Activated CD8-positive, alpha-beta memory T cell treated with anti-CD3 and anti-CD28 coated beads for 4 hours (primary cell): ENCODE data around the gene ANKRD10.
"Not testable (repeated sequence)": the region's sequence is repeated elsewhere in the genome, so short reads cannot be mapped to it uniquely, and the experiment has no call there.

Experiments
- DNase-seq, 2 donors: peaks; one replicate each; pipeline ENCODE4 v3.0.0-alpha.2; 2020; ENCODE audit warnings: low read depth in 2 of 2

ANKRD10 gene

DNA sequence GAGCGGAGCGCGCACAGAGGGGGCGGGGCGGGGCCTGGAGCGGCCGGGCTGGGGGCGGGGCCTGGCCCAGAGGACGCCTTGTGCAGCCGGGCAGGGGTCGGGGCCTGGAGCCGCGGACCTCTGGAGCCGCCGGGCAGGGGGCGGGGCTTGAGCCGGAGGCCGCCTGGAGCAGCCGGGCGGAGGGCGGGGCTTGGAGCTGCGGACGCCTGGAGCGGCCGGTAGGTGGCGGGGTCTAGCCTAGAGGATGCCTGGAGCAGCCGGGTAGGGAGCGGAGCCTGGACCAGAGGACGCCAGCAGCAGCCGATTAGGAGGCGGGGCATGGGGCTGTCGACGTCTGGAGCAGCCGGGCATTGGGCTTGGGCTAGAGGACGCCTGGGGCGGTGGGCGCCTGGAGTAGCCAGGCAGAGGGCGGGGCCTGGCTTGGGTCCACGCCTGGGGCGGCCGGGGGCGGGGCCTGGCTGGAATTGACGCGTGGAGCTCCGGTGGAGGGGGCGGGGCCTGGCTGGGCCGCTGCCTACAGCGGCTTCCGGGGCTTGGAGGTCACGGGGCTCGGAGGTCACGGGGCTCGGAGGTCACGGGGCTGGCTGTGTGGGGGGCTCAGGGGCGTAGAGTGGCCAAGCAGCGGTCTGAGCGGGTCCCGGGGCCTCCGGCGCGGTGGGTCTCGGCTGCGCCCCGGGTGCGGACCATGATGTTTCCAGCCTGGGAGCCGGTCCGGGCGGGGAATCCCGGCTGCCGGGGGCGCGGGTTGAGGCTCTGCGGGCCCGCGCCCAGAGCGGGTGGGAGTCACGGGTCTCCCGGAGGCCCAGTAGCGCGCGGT, at the start of gene ANKRD10:
TSS of gene ANKRD10 (minus strand) at position 13 of the 817 bp plus-strand sequence. CDS start 135 bp downstream, outside the sequence.
- DNase-seq: peak; percentile 83 to 84

DNA sequence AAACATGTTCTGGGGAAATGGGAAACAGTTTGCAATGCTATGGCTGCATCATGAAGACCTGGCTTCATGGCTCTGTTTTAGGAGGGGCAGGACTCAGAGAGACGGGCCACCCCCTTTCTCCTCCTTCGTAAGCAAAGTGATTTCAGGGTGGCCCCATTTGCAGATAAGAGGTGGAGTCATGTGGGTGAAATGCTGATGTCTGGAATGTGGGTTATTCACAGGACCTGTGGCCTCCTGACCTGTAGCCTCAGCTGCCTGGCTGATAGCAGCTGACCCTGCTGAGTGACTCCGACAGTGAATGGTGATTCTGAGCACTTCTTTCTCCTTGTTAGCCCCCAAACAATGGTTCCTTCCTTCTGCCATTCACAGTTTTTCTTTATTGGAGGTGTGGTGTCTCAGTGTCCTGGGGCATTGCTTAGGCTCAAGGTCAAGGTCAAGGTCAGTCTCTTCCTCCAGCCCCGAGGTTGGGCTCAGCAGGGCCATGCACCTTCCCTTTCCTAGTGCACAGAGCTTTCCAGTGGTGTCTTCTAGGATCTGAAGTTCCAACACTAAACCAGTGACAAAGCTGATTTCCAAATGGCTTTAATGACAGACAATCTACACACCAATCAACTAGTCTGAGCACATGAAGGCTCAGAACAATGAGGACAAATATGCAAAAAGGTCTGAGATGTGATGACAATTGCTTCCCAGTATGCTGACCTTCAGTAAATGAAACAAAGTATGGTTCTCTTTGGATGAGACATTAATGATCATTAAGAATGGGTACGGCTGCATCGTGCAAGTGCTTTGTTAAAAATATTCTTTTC, 49.6 kb upstream of the ANKRD10 start:
- no peak for DNase-seq

DNA sequence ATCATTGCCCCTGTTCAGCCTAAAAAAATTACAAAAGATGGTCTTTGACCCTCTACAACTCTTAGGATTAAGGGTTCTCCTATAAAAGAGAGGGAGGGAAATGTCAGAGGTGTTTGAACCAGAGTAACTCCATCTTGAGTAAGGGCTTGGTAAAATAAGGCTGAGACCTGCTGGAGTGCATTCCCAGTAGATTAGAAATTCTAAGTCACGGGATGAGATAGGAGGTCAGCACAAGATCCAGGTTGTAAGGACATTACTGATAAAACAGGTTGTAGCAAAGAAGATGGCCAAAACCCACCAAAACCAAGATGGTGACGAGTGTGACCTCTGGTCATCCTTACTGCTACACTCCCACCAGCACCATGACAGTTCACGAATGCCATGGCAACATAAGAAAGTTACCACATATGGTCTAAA, 48.7 kb upstream of the ANKRD10 start:
- no peak for DNase-seq

DNA sequence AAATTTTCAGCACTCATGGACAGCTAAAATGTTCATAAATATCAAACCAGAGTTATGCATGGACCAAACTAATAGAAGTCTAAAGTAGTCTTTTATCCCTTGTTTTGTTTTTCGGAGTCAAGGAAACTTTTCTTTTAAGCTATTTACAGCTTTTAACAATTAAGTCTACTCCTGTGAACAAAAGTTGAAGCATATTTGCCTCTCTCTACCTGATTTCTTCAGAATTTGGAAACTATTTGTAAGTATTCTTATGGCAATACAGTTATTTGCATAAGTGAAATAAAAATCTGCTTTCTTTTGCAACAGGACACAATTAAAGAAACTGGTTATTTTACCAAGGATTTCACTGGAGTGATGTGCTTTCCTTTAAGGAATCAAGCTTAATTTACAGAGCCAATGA, 47.1 kb upstream of the ANKRD10 start:
- DNase-seq: no peak

DNA sequence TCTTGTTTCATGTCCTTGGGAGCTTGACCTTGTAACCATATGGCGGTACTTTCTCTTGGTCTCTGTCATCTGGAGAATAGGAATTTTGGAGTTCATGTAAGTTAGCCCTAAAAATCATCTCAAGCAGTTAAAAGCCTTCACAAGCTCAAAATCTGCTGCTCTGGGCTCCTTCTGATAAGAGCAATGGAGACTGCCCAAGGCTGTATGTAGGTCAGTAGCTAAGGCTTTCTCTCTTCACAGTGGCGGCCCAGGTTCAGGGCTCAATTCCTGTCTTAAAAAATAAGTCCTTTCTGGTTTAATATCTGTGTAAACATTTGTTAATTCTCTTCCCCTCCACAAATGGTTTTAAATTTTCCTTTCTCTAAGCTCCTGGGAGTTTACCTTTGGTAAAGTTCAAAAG, 45.3 kb upstream of the ANKRD10 start:
- DNase-seq: no peak

DNA sequence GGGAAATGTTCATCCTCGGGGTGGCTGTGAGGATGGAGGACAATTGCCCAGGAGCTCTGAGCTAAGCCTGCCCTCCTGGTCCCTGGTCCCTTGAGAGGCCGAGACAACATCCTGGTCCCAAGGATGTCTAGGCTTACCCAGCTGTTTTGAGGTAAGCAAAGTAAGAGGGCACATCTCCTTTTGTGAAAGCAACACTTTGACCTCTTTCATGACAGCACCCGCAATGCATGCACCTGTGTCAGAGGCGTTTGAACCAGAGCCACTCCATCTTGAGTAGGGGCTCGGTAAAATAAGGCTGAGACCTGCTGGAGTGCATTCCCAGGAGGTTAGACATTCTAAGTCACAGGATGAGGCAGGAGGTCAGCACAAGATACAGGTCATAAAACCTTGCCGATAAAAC, 43.1 kb upstream of the ANKRD10 start:
- no peak for DNase-seq

DNA sequence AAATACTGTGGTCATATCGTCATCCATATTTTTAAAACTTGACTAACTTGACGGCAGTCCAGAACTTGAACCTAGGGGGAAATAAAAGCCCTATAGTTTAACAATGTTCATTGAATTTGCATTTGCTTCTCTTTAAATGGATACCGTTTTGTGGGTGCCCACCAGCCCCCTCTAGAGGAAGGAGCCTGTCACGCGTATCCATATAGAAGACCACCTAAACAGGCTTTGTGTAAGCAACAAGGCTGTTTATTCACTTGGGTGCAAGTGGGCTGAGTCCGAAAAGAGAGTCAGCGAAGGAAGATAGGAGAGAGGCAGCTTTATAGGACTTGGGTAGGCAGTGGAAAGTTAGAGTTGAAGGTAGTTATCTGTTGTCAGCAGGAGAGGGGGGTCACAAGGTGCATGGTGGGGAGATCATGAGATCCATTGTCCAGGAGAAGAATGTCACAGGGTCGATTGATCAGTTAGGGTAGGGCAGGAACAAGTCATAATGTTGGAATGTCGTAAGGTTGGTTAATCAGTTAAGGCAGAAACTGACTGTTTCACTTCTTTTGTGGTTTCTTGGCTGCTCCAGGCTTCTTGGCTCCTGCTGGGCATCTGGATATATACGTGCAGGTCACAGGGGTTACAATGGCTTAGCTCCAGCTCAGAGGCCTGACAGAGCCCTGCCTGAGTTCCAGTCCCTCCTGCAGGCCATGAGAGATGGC, 42.5 kb upstream of the ANKRD10 start:
- DNase-seq: no peak

DNA sequence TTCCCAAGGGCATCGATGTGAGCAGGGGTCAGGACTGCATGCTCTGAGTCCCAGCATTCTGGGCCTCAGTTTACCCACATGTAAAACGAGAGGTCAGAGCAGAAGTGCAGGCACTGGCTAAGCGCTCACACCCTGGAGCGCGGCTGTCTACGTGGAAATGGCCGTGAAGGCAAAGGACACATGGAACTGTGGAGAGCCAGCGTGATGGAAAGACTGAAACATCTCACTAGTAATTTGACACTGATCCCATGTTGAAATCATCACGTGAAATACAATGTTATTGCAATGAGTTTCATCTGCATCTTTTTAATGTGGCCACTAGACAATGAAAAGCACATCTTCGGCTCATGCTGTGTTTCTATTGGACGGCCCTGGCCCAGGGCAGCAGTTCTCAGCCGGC, 41.3 kb upstream of the ANKRD10 start:
- DNase-seq: not testable (repeated sequence)

DNA sequence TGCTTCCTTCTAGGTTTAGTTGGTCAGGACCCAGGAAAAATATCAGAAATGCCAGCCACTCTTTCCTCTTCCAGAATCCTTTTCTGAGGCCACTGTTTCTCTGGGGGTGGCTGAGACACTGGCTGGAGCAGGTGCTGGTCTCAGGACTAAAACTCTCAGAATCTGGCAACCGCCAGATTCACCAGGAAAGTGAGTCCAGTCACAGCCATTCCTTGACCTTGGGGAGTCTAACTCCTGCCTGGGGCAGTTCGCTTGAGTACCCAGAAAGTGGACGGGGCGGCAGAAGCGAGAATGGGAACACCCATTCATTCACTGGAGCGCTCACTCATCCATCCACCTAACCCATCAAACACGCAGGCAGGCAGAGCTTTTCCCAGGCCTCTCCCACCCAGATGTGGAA, 40.7 kb upstream of the ANKRD10 start:
- not testable (repeated sequence) for DNase-seq

DNA sequence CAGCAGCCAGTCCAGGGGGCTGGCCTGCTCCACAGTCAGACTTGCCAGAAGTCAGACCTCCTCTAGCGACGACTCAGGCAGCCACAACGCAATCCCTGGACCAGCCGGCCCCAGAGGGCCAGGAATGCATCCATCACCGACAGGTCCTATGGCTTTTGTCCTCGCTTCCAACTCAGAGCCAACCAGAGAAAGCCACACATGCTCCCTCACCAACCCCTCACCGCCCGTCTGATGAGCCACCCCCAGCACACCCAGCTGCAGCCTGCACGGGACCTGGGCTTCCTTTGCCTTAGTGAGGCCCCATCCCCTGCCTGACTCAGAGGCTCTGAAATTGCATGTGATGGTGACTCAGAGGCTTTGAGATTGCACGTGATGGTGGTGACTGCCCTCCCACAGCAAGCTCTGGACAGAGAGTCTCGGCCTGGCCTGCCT, 40.2 kb upstream of the ANKRD10 start:
- DNase-seq: not testable (repeated sequence)

DNA sequence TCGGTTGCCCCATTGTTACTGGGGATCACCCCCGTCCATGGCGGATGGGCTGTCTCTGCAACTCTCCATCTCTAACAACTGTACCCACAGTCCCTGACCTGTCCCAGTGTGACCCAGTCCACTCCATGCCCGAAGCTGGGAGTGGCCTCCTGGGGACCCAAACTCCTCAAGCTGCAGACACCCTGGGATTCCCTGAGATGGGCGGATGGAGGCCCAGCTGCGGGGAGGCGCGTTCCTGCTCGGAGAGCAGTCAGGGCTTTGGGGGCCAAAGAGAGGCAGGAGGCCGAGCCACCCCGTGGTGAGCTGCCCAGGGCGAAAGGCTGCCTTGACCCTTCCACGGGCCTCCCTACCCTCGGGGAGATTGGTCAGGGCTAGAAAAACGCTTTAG, 39.7 kb upstream of the ANKRD10 start:
- DNase-seq: not testable (repeated sequence)

DNA sequence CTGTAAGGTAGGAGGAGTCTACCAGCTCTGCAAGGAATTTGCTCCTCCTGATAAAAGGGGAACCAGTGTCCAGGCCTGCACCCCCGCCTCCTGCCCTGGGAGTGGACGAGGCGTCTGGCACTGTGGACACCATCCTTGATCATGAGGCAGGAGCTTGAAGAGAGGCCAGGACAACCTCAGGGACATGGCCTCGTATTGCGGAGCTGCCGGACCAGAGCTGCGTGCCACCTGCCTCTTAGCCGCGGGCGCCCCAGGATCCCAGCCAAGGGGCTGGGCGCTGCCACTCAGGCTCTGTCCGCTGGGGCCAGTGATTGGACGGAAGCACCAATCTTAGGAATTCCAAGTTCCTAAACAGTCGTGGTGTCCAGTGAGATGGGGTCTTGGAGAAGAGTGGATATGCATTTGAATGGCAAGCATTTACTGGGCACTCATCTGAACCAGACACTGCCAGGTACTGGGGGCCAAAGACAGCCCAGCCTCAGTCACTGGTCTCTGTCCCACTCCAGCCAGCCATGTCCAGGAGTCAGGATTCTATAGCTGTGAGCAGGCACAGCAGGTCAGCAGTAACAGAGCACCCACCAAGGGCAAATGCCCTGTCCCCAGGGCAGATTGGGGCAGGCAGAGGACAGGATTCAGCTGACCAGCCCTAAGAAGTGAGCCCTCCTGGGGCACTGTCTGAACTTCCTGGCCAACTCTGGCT, 39.1 kb upstream of the ANKRD10 start:
- no peak for DNase-seq

DNA sequence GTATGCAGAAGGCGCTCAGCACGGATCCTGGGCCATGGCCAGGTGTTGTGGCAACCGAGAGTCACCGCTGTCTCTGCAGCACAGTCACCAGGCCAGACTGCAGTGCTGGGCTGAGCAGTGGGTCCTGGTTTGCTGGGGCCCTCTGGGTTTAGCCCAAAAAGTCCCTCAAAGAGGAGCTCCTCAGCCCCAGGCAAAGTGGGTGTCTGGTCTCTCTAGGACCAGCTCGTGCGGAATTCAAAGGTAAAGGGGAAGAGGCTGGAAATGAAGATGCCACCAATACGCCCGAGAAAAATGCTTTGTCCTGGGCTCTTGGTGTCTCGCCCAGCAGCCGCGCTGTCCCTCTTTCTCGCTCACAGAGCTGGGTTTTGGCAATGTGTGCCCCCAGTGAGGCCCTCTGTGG, 38.5 kb upstream of the ANKRD10 start:
- no peak for DNase-seq

DNA sequence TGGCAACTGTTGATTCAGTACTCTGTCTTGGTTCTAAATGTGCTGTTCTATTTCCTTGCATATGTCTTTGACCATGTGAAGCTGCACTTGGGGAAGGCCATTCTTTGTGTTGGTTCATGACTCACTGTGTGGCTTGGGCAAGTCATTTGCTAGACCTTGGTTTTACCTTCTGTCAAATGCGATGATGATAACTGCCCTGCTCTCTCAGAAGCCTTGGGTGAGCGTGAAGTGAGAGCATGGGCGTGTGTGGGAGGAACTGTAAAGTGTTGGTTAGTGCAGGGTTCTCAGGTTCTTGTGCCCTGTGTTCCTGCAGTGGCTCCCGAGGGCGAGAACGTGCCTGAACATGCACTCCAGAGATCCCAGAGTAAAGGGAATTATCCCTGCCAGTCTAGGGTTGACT, 37.3 kb upstream of the ANKRD10 start:
- DNase-seq: not testable (repeated sequence)

DNA sequence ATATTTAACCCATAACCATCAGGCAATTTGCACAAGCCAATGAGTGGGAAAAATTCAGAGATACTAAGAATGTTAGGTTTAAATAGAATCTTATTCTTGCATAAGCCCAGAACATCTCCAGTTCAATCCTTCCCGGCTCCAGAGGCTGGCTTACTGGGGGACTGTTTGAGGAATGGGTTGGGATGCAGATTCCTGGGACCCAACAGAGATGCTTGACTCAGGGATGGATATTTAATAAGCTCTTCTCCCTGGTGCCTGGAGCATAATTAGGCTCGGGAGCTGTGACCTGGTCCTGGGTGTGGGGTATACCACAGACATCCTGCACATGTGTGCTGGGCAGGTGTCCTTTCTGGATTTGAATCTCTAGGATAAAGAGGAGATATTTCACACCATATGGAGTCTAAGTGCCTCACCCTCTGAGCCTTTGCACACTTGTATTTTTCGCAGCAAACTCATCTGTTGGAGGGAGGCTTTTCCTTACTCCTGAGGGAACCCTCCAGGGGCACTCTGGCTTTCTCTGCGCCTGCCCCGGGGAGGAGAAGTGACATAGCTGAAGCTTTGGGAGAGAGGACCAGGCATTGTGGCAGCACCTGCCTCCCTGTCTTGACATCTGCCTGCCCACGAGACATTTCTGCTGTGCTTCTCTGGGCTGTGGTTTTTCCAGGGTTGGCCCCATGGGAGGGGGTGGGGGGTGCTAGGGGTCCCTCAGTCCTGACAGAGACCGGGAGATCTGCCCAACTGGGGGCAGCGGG, 36.1 kb upstream of the ANKRD10 start:
- DNase-seq: no peak

DNA sequence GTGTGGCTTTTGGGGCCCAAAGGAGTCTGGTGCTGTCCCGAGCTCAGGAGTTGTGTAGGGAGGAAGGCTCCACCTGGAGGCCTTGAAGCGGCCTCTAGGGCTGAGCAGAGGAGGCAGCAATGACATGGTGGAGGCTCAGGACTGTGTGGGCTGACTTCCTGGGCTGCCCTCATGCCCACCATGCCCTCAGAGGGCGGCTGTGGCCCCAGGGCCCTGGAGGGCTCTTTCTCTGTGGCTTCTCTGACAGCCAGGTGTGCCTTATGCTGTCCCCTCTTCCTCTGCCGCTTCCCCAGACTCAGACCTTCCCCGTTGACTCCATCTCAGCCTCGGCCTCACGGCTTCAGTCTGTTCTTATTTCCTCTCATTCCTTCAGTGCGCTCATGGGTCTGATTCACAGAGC, 35.5 kb upstream of the ANKRD10 start:
- DNase-seq: no peak

DNA sequence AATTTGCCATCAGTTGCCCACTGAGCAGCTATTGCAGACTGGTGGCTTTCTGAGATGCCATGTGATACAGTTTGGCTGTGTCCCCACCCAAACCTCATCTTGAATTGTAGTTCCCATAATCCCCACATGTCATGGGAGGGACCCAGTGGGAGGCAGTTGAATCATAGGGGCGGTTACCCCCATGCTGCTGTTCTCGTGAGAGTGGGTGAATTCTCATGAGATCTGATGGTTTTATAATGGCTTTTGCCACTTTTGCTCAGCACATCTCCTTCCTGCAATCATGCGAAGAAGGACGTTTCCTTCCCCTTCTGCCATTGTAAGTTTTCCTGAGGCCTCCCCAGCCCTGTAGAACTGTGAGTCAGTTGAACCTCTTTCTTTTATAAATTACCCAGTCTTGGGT, 34.8 kb upstream of the ANKRD10 start:
- DNase-seq: no peak

DNA sequence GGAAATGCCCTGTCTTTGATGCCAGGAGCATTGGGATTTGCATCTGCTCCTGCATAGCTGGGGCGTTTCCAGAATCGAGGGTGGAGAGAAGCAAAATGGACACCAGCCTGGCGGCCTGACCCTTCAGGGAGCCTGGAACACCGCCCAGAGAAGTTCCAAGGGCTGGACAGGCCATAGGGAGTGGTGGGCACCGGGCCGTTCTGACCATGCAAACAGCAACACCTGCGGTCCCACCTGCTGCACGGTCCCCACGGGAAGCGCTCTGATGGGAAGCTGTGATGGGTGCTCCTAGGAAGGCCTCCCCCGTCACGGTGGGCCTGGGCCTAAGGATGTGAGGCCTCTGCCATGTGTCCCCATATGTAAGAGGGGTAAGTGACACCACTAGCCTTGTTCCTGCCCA, 34.2 kb upstream of the ANKRD10 start:
- DNase-seq: no peak

DNA sequence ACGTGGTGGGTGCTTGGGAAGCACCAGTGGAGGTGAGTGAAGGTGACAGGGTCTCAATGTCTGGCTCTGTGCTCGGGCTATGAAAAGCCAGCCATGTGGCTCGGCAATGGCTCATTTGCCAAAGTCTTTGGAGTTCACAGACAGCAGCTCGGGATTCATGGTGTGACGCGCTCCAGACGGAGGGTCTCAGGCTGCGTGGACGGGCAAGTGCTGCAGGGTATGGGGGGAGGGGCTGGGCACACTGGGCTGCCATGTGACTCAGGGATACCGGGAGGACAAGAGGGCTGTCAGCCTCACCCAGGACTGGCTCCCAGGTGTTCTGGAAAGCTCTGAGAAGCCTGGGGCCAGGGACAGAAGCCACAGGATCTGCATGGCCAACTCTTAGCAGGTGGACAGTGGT, 32.5 kb upstream of the ANKRD10 start:
- not testable (repeated sequence) for DNase-seq

DNA sequence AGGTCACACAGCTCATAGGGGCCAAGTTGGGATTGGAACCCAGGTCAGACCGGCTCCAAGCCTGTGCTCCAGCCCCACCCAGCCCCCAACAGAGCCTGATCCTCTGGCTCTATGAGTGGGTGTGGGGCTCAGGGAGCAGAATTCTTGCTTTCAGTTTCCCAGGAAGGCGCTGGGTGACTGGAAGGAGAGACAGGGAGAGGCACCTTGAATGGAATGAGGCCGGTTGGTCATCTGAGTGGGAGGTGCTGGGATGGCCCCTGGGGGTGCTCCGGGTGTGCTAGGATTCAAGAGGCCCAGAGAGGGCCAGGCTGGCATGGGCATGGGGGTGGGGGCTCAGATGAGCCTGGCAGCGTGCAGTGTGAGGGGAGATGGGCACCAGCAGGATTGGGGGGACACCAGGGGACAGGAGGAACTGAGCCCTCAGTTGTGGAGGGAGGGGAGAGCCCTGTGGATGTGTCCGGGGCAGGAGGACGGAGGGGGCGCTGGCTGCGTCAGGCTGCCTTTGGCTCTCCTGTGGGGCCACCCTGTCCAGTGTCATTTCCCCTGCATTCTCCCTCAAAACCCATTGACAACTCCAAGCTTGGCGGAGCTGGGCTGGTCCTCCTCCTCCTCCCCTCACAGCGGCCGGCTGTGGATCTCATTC, 31.2 kb upstream of the ANKRD10 start:
- DNase-seq: no peak
